Measurements from ENCODE around the gene CDK10. TPM values are rescaled to one million over a fixed set of nuclear protein-coding genes. Genes with fewer than 3 reads are reported as not detected.
"Not testable (repeated sequence)": the region's sequence is repeated elsewhere in the genome, so short reads cannot be mapped to it uniquely, and the experiment has no call there.

The CDK10 gene
- total RNA-seq, 1 experiment from 2014 or later: 98.0 TPM

GRCh38 chr16:89669755-89670154 lies 16.7 kb upstream of the CDK10 start:
- no peak for DNase-seq (ENCODE audit: low spot score)
- CTCF ChIA-PET: no interaction called here
- Histone ChIP-seq H3K27ac (ENCODE audit: low read depth, low read length, poor library complexity, severe bottlenecking) (no peak overlapping the region), H3K9me3 (ENCODE audit: low read depth, low read length, poor library complexity, severe bottlenecking) (no peaks in the 10 kb centered on the region), H3K4me1 (ENCODE audit: insufficient read depth, low read length, poor library complexity, severe bottlenecking) (peaks cover 3% of the 10 kb centered on the region), H3K27me3 (replicated peaks; ENCODE audit: insufficient read depth, low read depth, low read length, poor library complexity) (no peaks in the 10 kb centered on the region), H3K4me3 (ENCODE audit: low read depth, low read length, poor library complexity, severe bottlenecking) (no peak overlapping the region), H3K36me3 (ENCODE audit: insufficient read depth, low read length, poor library complexity, severe bottlenecking) (no peaks in the 10 kb centered on the region)
- no TSS peak for BruUV-seq (replicated peaks)
- TF ChIP-seq EZH2 (IDR thresholded peaks at IDR 0.05; ENCODE audit: borderline replicate concordance, low read depth, low read length, poor library complexity, severe bottlenecking): no peak
- no peak for TF ChIP-seq CTCF (conservative IDR thresholded peaks at IDR 0.05; ENCODE audit: low read depth, low read length)
- POLR2A ChIA-PET (ENCODE audit: low non-redundant PET): no interaction called here
- intact Hi-C loops (cut with micrococcal nuclease; ENCODE audit: unreplicated experiment): no loop called here

GRCh38 chr16:89670496-89671431 lies 15.7 kb upstream of the CDK10 start:
- CTCF ChIA-PET: interaction anchor here (0.5 to 0.6 kb wide), 4 partner anchors 15 to 89 kb away, joined by 3 to 5 read pairs (median 4); no protein-coding TSS in a partner anchor
- peaks cover 3% of the 10 kb centered on the region for H3K4me1 ChIP-seq (ENCODE audit: insufficient read depth, low read length, poor library complexity, severe bottlenecking)
- BruUV-seq (replicated peaks): no TSS peak
- DNase-seq (ENCODE audit: low spot score): no peak
- peak overlapping the region; percentile 24 for H3K27ac ChIP-seq (ENCODE audit: low read depth, low read length, poor library complexity, severe bottlenecking)
- POLR2A ChIA-PET (ENCODE audit: low non-redundant PET): no interaction called here
- no peaks in the 10 kb centered on the region for H3K9me3 ChIP-seq (ENCODE audit: low read depth, low read length, poor library complexity, severe bottlenecking)
- no peak for TF ChIP-seq EZH2 (IDR thresholded peaks at IDR 0.05; ENCODE audit: borderline replicate concordance, low read depth, low read length, poor library complexity, severe bottlenecking)
- no peak for TF ChIP-seq CTCF (conservative IDR thresholded peaks at IDR 0.05; ENCODE audit: low read depth, low read length)
- no peaks in the 10 kb centered on the region for H3K27me3 ChIP-seq (replicated peaks; ENCODE audit: insufficient read depth, low read depth, low read length, poor library complexity)
- H3K36me3 ChIP-seq (ENCODE audit: insufficient read depth, low read length, poor library complexity, severe bottlenecking): no peaks in the 10 kb centered on the region
- H3K4me3 ChIP-seq (ENCODE audit: low read depth, low read length, poor library complexity, severe bottlenecking): no peak overlapping the region
- intact Hi-C loops (cut with micrococcal nuclease; ENCODE audit: unreplicated experiment): no loop called here

- H3K36me3 ChIP-seq (ENCODE audit: insufficient read depth, low read length, poor library complexity, severe bottlenecking); BruUV-seq (replicated peaks); H3K27me3 ChIP-seq (replicated peaks; ENCODE audit: insufficient read depth, low read depth, low read length, poor library complexity); DNase-seq (ENCODE audit: low spot score); H3K9me3 ChIP-seq (ENCODE audit: low read depth, low read length, poor library complexity, severe bottlenecking); H3K27ac ChIP-seq (ENCODE audit: low read depth, low read length, poor library complexity, severe bottlenecking); H3K4me1 ChIP-seq (ENCODE audit: insufficient read depth, low read length, poor library complexity, severe bottlenecking); H3K4me3 ChIP-seq (ENCODE audit: low read depth, low read length, poor library complexity, severe bottlenecking); intact Hi-C loops (cut with micrococcal nuclease; ENCODE audit: unreplicated experiment); POLR2A ChIA-PET (ENCODE audit: low non-redundant PET): not testable (repeated sequence)
- CTCF ChIA-PET: interaction anchor here (0.5 to 0.6 kb wide), 3 partner anchors 29 to 90 kb away, joined by 3 to 5 read pairs (median 3); no protein-coding TSS in a partner anchor
Measured at GRCh38 chr16:89671565-89671964, 14.9 kb upstream of the CDK10 start.

All from A673 (cell line).